ENCODE results near the gene CDRT15.
"Not testable (repeated sequence)": the region's sequence is repeated elsewhere in the genome, so short reads cannot be mapped to it uniquely, and the experiment has no call there.

CDRT15 gene

GRCh38 chr17:14186443-14186842 is 50.2 kb downstream of the CDRT15 start:
- DNase-seq (ENCODE audit: low spot score); FAIRE-seq: not testable (repeated sequence)

Measured in RCC 7860 (cell line).